HG03196 (cell line): Measurements from ENCODE around the gene LENEP.
A peak's percentile ranks its signal among the peaks of the same experiment; 100 is the strongest.

ENCODE experiments used
- ATAC-seq: cut with Tn5 transposase; IDR thresholded peaks from one replicate; pipeline ENCODE4 v1.9.1; 2021; ENCODE audit not compliant: unreplicated experiment

Gene LENEP

DNA sequence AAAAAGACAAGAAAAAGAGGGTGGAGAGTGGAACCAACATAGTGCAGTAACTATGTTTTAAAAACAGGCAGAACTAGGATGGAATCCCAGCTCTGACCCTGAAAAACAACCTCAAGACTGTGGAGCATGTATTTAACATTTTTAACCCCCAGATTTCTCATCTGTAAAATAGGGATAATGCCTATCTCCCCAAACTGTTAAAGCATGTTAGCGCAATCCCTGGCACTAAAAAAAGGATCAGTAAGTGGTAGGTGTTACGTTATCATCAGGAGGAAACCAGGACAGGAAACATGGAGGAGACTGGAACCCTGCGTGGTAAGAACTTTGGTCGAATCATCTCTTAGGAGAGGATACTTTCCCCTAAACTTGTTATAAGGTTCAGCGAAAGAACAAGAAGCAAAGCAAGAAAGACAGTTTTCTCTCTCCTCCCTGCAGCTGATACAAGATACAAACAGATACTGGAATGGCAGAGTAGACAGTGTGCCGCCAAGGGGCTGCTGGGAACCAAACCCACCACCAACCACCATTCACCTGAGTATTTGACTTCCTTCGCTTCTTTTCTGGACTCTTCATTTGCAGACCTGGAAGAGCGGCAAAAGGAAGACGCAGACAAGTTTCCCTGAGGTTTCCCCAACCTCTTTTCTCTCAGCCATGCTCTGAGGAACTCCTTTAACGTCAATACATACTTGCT, 32.8 kb upstream of the LENEP start:
- ATAC-seq = no peak

DNA sequence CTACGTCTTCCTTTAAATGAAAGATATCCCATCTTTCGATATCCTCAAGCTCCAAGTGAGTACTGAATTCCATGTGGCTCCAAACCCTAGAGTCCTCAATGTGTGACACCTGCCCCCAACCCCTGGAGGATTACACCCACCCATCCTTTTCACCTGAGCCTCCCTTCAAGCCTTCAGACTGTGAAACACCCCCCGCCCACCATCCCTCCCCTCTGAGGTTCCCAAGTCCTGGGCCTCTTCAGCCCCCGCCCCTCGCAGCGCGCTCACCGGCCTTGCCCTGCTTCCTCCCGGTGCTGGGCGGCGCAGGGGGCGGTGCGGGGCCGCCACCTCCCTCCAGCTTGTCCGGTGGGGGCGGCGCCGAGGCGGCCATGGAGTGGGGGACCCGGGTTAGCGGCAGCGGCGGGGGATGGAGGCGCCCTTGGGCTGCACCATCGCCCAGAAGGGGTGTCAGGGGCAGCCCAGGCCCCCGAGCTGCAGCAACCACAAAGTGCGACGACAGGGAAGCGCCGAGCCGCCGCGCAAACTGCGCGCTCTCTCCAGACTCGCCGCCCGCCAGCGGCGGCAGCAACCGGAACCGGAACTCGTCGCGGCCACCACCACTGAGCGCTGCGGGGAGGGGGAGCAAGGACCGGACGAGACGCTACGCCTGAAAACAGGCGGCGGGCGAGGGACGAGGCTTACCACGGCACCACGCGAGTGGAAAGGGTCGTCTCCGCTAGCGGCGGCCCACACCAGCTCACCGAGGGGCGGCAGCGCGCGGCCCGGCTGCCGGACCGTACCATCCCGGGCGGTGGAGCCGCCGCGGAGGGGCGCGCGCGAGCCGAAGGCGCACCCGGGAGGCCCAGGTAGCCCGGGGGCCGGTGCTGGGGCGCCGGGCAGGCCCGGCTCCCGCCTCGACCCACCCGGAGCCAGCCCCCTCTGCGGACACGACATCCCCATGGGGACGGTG, 31.9 kb upstream of the LENEP start, which contains the start of gene PYGO2:
Gene PYGO2 (minus strand): TSS at position 576 of the 949 bp plus-strand sequence. CDS start 206 bp downstream, at position 370.
- ATAC-seq = peak; percentile 66

DNA sequence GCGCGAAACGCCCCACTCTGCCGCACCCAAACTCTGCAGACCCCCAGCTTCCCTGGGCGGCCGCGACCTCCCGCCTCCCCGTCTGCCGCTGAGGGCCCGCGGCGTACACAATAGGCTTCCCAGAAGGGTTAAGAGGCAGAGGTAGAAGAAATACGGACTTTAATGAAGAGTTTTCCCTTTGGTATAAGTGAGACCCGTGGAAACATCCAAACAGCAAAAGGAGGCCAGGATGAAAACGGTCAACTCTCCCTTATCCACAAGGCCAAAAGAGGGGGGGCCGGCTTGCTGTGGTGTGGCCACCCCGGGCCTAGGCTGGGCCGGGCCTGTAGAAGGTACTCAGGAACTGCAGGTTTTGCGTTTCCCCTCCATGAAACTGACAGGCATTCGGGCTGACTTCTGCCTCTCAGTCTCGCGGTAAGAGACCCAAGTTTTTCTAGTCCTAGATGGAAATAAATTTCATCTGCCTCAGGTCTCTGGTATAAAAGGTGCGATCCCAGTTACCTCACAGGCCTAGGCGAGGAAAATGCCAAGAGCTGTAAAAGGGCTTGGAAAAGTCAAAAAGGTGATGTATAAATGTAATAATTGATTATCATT, 31.1 kb upstream of the LENEP start:
- ATAC-seq = no peak

DNA sequence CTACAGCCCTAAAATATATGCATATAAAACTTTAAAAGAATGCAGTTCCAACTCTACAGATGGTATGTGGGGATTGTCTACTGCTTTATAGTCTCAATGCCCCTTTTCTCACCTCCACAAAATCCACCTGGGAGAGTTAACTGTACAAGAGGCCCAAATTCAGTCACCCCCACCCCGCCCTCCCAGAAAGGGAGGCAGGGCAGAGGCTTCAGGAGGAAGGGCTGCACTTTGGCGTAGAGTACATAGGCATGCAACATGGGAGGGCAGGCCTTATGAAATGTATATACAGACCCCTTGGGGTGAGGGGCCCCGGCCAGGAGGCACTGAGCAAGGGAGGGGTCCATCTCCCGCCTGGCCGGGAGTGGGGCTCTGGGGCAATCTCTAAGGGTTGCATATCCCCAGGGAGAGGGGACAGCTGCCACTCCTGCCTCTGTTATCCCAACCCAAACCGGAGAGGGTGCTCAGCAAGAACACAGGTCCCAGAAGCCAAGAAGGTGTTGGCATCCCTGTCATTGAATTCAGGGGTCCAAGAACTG, 30.5 kb upstream of the LENEP start:
- no peak for ATAC-seq

- ATAC-seq = no peak
Measured at GRCh38 chr1:154963643-154964042, 29.7 kb upstream of the LENEP start.

GRCh38 chr1:154964359-154964758, 29.0 kb upstream of the LENEP start:
- ATAC-seq = no peak

DNA sequence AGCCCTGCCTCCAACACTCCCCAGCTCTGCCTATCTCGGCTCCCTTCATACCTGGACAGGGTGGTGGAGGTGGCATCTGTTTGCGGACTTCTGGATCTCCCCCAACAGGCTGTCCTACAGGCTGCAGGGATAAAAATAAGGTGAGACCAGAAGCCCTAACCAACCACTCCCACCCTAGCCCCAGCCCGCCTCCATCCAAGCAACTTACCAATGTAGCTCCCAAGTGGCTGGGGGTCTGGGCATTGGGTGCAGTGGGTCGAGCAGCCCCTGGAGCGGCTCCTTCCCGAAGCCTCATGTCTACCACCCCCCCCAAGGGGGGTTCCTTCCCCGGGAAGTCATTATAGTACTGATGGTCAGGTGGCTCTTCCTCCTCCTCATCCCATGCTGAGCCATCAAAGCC, 27.3 kb upstream of the LENEP start:
- ATAC-seq = no peak

- ATAC-seq = no peak
Measured at GRCh38 chr1:154967331-154967950, 25.9 kb upstream of the LENEP start.

DNA sequence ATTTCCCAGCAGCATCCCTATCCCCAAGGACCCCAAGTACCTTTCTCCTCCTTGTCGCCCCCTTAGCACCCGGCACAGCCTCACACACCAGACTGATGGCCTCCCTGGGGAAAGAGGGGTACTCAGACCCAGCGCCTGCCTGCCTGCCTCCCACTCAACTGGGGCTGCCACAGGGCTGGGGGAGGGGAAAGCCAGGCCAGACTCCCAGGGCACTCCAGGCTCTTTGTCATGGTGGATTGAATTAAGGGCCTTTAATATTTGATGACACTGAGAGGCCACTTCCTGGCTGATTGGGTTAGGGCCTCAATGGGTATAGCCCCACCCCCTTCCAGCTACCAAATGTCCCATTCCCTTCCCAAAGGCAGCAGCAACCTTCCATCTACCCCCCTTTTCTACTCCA, 24.7 kb upstream of the LENEP start:
- ATAC-seq = no peak

- ATAC-seq = no peak
Measured at GRCh38 chr1:154969246-154969645, 24.1 kb upstream of the LENEP start.

DNA sequence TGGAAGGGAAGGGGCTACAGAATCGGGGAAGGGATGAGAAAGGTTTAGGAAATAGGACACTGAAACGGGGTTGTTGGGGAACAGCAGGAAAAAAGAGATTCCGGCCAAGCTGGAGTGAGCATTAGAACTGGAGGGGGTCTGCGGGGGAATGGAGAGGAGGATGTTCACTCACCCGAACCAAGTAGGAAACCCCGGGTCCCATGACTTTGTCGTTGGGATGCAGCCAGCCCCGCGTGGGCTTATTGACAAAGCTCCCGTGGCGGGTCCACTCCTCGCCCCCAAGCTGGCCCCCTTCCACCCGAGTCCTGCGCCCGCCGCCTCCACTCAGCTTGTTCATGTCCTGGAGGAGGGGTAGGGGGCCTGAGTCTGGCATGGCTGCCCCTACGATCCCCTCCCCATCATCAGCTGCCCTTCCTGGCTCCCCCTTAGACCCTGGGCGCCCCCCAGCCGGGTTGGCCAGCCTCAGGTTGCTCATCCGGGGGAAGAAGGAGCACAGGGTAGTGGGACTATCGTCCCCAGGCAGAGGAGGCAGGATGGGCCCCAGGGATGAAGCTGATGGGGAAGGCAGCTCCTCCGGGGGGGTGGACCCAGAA, 23.4 kb upstream of the LENEP start:
- ATAC-seq = no peak

DNA sequence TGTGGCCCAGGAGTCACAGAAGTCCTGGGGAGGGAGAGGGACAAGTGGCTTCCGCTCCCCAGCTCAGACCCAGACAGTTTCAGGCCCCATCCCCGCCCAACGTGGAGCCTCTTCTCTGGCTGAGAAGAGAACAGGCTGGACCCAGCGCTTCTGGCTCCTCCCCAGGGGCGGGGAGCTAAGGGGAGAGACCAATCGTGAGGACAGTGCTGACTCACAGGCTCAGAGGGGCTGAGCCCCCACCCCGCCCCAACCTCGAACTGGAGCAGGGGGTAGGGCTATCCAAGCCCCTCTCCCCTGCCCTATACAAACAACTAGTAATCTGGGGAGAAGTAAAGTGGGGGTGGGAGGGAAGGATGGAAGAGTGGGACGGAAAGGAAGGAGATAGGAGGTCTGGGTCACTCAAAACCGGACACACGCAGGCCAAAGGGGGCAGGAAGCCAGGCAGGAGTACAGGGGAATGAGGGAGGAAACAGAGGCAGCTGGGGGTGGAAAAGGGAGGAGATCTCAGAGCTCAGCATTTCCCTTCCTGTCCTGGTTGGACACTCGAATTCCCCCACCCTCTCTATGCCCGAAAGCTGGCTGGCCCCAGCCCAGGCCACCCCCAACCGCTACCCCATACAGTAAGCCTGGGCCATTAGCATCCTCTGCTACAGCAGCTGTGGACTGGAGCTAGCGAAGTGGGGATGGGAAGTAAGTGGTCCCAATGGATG, 22.6 kb upstream of the LENEP start, which contains the start of gene SHC1:
Gene SHC1 (minus strand): TSS at position 117 of the 710 bp plus-strand sequence. CDS start 221 bp downstream, outside the sequence.
- no peak for ATAC-seq

- no peak for ATAC-seq
Measured at GRCh38 chr1:154971341-154971998, 21.9 kb upstream of the LENEP start.

DNA sequence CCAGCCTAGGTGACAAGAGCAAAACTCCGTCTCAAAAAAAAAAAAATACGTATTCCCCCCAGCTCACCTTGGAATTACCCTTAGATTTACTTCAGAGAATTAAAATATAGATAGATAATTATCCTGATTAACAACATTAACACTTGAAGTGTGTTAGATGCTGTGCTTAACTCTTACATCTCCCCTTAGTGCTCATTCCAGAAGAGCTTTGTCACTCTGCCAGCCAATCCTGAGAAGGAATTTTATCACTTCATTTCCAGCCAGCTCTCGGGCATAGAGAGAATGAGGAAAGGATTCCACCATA, 21.2 kb upstream of the LENEP start:
- no peak for ATAC-seq

GRCh38 chr1:154972517-154973343, 20.7 kb upstream of the LENEP start:
- no peak for ATAC-seq

DNA sequence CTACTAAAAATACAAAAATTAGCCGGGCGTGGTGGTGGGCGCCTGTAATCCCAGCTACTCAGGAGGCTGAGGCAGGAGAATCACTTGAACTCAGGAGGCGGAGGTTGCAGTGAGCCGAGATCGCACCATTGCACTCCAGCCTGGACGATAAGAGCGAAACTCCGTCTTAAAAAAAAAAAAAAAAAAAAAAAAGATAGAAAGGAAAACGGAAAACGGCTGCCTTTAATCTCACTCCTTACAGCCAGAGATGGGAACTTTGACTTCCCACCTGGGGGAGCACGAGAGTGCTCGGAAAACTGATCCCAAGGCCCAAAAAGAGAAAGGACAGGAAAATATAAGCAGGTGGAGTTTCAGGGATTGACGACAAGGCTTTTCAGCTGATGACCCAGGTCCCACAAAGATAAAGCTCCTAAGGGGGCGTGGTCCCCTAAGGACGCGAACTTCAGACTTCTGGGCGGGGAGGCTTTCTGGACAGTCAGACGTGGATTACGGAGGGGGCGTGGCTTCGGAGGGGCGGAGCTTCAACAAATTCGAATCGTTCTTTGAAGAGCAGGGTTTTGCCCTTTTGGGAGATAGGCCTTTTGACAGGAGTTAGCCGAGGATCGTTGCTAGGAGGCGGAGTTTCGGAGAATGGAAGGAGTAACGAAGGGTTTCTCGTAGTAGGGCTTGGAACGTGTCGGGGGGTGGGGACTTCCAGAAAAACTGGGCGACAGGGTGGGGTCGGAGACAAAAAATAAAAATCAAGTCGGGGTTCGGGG, 19.9 kb upstream of the LENEP start:
- ATAC-seq = peak; percentile 19

GRCh38 chr1:154974102-154974807, 19.1 kb upstream of the LENEP start, which contains the start of gene CKS1B:
CKS1B (plus strand) TSS chr1:154974681; CDS start chr1:154974746, 65 bp downstream.
- ATAC-seq = peak; percentile 70
